Measurements from ENCODE around the gene DBN1.

- TF ChIP-seq CTCF (optimal IDR thresholded peaks at IDR 0.05 in 1 of 3, IDR thresholded peaks at IDR 0.05 in 1 of 3, conservative IDR thresholded peaks at IDR 0.05 in 1 of 3; ENCODE audit: extremely low read depth in 1 of 3, insufficient read depth in 2 of 3, low read length in 3 of 3), result no peak
- TF ChIP-seq EZH2 (IDR thresholded peaks at IDR 0.05; ENCODE audit: low read length), result no peak
Observed at GRCh38 chr5:177484902-177485549, 11.6 kb upstream of the DBN1 start.
